HEK293 (cell line): Measurements from ENCODE around the gene LRRC4C.

Experiments used
- CTCF ChIA-PET: fragments of 350-600 bp; formaldehyde crosslinking; extraction: SDS; loops from one replicate; lab custom pipeline; 2021; ENCODE audit warnings: antibody characterized with exemption; lab: Yijun Ruan, JAX
- POLR2A ChIA-PET: fragments of 300-600 bp; formaldehyde crosslinking; extraction: SDS; loops from one replicate; lab custom pipeline; 2020; ENCODE audit warnings: antibody characterized with exemption, inconsistent platforms; lab: Yijun Ruan, JAX
- H3K27ac ChIP-seq: fragments of 200-500 bp; sonication (Bioruptor generic); 2 replicates; pipeline ENCODE4 v1.5.1; 2014; ENCODE audit warnings: low read depth, low read length, control low read depth, inconsistent platforms; ENCODE audit errors: extremely low read depth
- H3K36me3 ChIP-seq, 2 experiments: fragments of 200-500 bp in 1 of 2; sonication (Bioruptor generic) in 1 of 2; 1 replicate in 1 of 2; 2 replicates in 1 of 2; pipeline ENCODE4 v1.5.1; 2014 to 2017; ENCODE audit warnings: inconsistent platforms in 2 of 2, low read length in 2 of 2; ENCODE audit not compliant: control insufficient read depth in 2 of 2, insufficient read depth in 1 of 2
- H3K4me1 ChIP-seq: fragments of 200-500 bp; sonication (Bioruptor generic); 2 replicates; pipeline ENCODE4 v1.5.1; 2014; ENCODE audit warnings: mild to moderate bottlenecking, low read length, inconsistent platforms; ENCODE audit not compliant: control insufficient read depth, insufficient read depth
- H3K4me3 ChIP-seq: 2 replicates; pipeline ENCODE4 v1.5.1; 2011; ENCODE audit warnings: low read depth, mild to moderate bottlenecking, control low read depth, low read length, moderate library complexity
- H3K9me3 ChIP-seq: fragments of 200-500 bp; sonication (Bioruptor generic); 2 replicates; pipeline ENCODE4 v1.5.1; 2014; ENCODE audit warnings: low read depth, low read length, inconsistent platforms; ENCODE audit not compliant: control insufficient read depth, insufficient read depth
- KLF7 ChIP-seq: fragments of 450-650 bp; formaldehyde crosslinking; IDR thresholded peaks from 2 replicates; pipeline ENCODE4 v1.5.1; 2016; ENCODE audit warnings: missing biosample characterization, missing genetic modification characterization, borderline replicate concordance
- KLF9 ChIP-seq: fragments of 450-650 bp; formaldehyde crosslinking; IDR thresholded peaks from 2 replicates; pipeline ENCODE4 v1.5.1; 2016; ENCODE audit warnings: missing biosample characterization, missing genetic modification characterization, low read depth
- MYNN ChIP-seq: fragments of 450-650 bp; formaldehyde crosslinking; IDR thresholded peaks from 2 replicates; pipeline ENCODE4 v1.5.1; 2016; ENCODE audit warnings: missing biosample characterization, missing genetic modification characterization, borderline replicate concordance
- REPIN1 ChIP-seq: fragments of 450-650 bp; formaldehyde crosslinking; IDR thresholded peaks from 2 replicates; pipeline ENCODE4 v1.5.1; 2017; ENCODE audit warnings: missing biosample characterization, missing genetic modification characterization, low read depth
- ZBTB21 ChIP-seq: fragments of 450-650 bp; formaldehyde crosslinking; IDR thresholded peaks from 2 replicates; pipeline ENCODE4 v1.5.1; 2017; ENCODE audit warnings: missing biosample characterization, missing genetic modification characterization
- ZBTB6 ChIP-seq: fragments of 450-650 bp; formaldehyde crosslinking; IDR thresholded peaks from 2 replicates; pipeline ENCODE4 v1.5.1; 2017; ENCODE audit warnings: missing biosample characterization, missing genetic modification characterization
- ZFHX2 ChIP-seq: fragments of 450-650 bp; formaldehyde crosslinking; conservative IDR thresholded peaks from 2 replicates; pipeline ENCODE4 v1.5.1; 2016; ENCODE audit warnings: missing biosample characterization, missing genetic modification characterization
- ZFP37 ChIP-seq: fragments of 450-650 bp; formaldehyde crosslinking; IDR thresholded peaks from 2 replicates; pipeline ENCODE4 v1.5.1; 2016; ENCODE audit warnings: missing biosample characterization, missing genetic modification characterization
- ZFP69B ChIP-seq: fragments of 450-650 bp; formaldehyde crosslinking; IDR thresholded peaks from 2 replicates; pipeline ENCODE4 v1.5.1; 2016; ENCODE audit warnings: missing biosample characterization, missing genetic modification characterization
- ZNF169 ChIP-seq: fragments of 450-650 bp; formaldehyde crosslinking; IDR thresholded peaks from 2 replicates; pipeline ENCODE4 v1.5.1; 2016; ENCODE audit warnings: missing biosample characterization, missing genetic modification characterization
- ZNF223 ChIP-seq: fragments of 450-650 bp; formaldehyde crosslinking; IDR thresholded peaks from 2 replicates; pipeline ENCODE4 v1.5.1; 2016; ENCODE audit warnings: missing biosample characterization, missing genetic modification characterization
- ZNF266 ChIP-seq: fragments of 450-650 bp; formaldehyde crosslinking; IDR thresholded peaks from 2 replicates; pipeline ENCODE4 v1.5.1; 2016; ENCODE audit warnings: missing biosample characterization, missing genetic modification characterization, low read depth
- ZNF302 ChIP-seq: fragments of 450-650 bp; formaldehyde crosslinking; IDR thresholded peaks from 2 replicates; pipeline ENCODE4 v1.5.1; 2016; ENCODE audit warnings: missing biosample characterization, missing genetic modification characterization, low read depth
- ZNF423 ChIP-seq: fragments of 450-650 bp; formaldehyde crosslinking; IDR thresholded peaks from 2 replicates; pipeline ENCODE4 v1.5.1; 2016; ENCODE audit warnings: missing biosample characterization, missing genetic modification characterization
- ZNF488 ChIP-seq: fragments of 450-650 bp; formaldehyde crosslinking; IDR thresholded peaks from 2 replicates; pipeline ENCODE4 v1.5.1; 2016; ENCODE audit warnings: missing biosample characterization, missing genetic modification characterization
- ZNF555 ChIP-seq: fragments of 450-650 bp; formaldehyde crosslinking; conservative IDR thresholded peaks from 2 replicates; pipeline ENCODE4 v1.5.1; 2017; ENCODE audit warnings: missing biosample characterization, mild to moderate bottlenecking, missing genetic modification characterization, inconsistent platforms
- ZNF558 ChIP-seq: fragments of 450-650 bp; formaldehyde crosslinking; IDR thresholded peaks from 2 replicates; pipeline ENCODE4 v1.5.1; 2016; ENCODE audit warnings: missing biosample characterization, missing genetic modification characterization
- ZNF610 ChIP-seq: fragments of 450-650 bp; formaldehyde crosslinking; IDR thresholded peaks from 2 replicates; pipeline ENCODE4 v1.5.1; 2016; ENCODE audit warnings: missing biosample characterization, missing genetic modification characterization, borderline replicate concordance
- ZNF654 ChIP-seq: fragments of 450-650 bp; formaldehyde crosslinking; IDR thresholded peaks from 2 replicates; pipeline ENCODE4 v1.5.1; 2016; ENCODE audit warnings: low read depth, missing biosample characterization, missing genetic modification characterization
- ZNF658 ChIP-seq: fragments of 450-650 bp; formaldehyde crosslinking; IDR thresholded peaks from 2 replicates; pipeline ENCODE4; 2016; ENCODE audit warnings: missing biosample characterization, missing genetic modification characterization
- ZNF670 ChIP-seq: fragments of 450-650 bp; formaldehyde crosslinking; IDR thresholded peaks from 2 replicates; pipeline ENCODE4 v1.5.1; 2016; ENCODE audit warnings: missing biosample characterization, missing genetic modification characterization, low read depth
- ZNF768 ChIP-seq: fragments of 450-650 bp; formaldehyde crosslinking; IDR thresholded peaks from 2 replicates; pipeline ENCODE4 v1.5.1; 2018; ENCODE audit warnings: missing biosample characterization, mild to moderate bottlenecking, missing genetic modification characterization
- ZNF791 ChIP-seq: fragments of 450-650 bp; formaldehyde crosslinking; IDR thresholded peaks from 2 replicates; pipeline ENCODE4 v1.5.1; 2016; ENCODE audit warnings: missing biosample characterization, missing genetic modification characterization
- ZNF792 ChIP-seq: fragments of 450-650 bp; formaldehyde crosslinking; IDR thresholded peaks from 2 replicates; pipeline ENCODE4 v1.5.1; 2016; ENCODE audit warnings: missing biosample characterization, missing genetic modification characterization
- ZNF837 ChIP-seq: fragments of 450-650 bp; formaldehyde crosslinking; IDR thresholded peaks from 2 replicates; pipeline ENCODE4 v1.5.1; 2016; ENCODE audit warnings: missing biosample characterization, missing genetic modification characterization
- ZSCAN18 ChIP-seq: fragments of 450-650 bp; formaldehyde crosslinking; IDR thresholded peaks from 2 replicates; pipeline ENCODE4 v1.5.1; 2016; ENCODE audit warnings: missing biosample characterization, missing genetic modification characterization
- ZSCAN5A ChIP-seq: fragments of 450-650 bp; formaldehyde crosslinking; IDR thresholded peaks from 2 replicates; pipeline ENCODE4 v1.5.1; 2016; ENCODE audit warnings: missing biosample characterization, missing genetic modification characterization
- TF ChIP-seq, protein P1 (sequence below): fragments of 450-650 bp; formaldehyde crosslinking; IDR thresholded peaks from 2 replicates; pipeline ENCODE4 v1.5.1; 2017; ENCODE audit warnings: missing biosample characterization, missing genetic modification characterization

LRRC4C gene

GRCh38 chr11:41206388-41206787, 253.1 kb downstream of the LRRC4C start:
- TF ChIP-seq KLF7 (tag by site-specific recombination) (no peak), ZNF302 (tag by site-specific recombination) (no peak), ZBTB6 (tag by site-specific recombination) (no peak), ZNF791 (tag by site-specific recombination) (no peak), ZNF169 (tag by site-specific recombination) (no peak), ZBTB21 (no peak), MYNN (no peak), ZNF792 (no peak), ZNF670 (tag by site-specific recombination) (no peak), ZFHX2 (tag by site-specific recombination) (no peak), ZNF837 (no peak), ZNF488 (tag by site-specific recombination) (no peak), ZNF423 (tag by site-specific recombination) (no peak), ZNF768 (tag by site-specific recombination) (no peak)
- Histone ChIP-seq H3K9me3 (no peaks in the 10 kb centered on the region), H3K36me3 (no peaks in the 10 kb centered on the region), H3K4me1 (no peaks in the 10 kb centered on the region), H3K27ac (no peak overlapping the region), H3K4me3 (no peak overlapping the region)
- CTCF ChIA-PET = no interaction called here
- POLR2A ChIA-PET = no interaction called here

DNA sequence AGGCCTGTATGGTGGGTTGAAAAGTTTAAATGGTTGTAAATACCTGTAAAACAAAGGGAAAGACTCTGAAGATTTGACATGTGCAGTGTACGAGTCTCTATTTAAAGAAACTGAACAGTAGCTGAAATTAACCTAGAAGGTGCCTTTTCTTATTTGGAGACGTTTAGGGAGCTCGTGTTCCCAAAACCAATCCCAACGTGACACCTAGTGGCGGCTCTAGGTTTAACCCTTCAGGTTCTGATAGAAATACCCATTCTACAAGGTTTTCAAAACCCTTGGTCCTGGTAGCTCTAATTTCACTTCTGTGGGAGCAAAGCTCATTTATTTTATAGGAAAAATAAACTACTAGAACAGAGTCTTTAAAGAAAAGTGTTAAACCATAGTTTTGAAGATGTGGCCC, 258.3 kb downstream of the LRRC4C start:
- CTCF ChIA-PET = interaction anchor here (0.6 to 1.1 kb wide), 7 partner anchors 21 to 905 kb away, joined by 3 to 8 read pairs (median 3); no protein-coding TSS in a partner anchor
- no peaks in the 10 kb centered on the region for H3K36me3 ChIP-seq
- POLR2A ChIA-PET = no interaction called here
- no peaks in the 10 kb centered on the region for H3K9me3 ChIP-seq
- TF ChIP-seq ZNF558 (tag by site-specific recombination) (no peak), ZNF654 (tag by site-specific recombination) (peak; percentile 27; the same call in 1 of the 2 replicates)
- no peaks in the 10 kb centered on the region for H3K4me1 ChIP-seq
- no peak overlapping the region for H3K27ac ChIP-seq
- no peak overlapping the region for H3K4me3 ChIP-seq

GRCh38 chr11:41190437-41191082, 268.9 kb downstream of the LRRC4C start:
- H3K4me3 ChIP-seq = no peak overlapping the region
- H3K36me3 ChIP-seq = no peaks in the 10 kb centered on the region
- no peaks in the 10 kb centered on the region for H3K9me3 ChIP-seq
- H3K27ac ChIP-seq = no peak overlapping the region
- no peaks in the 10 kb centered on the region for H3K4me1 ChIP-seq
- ChIA-PET POLR2A (no interaction called here), CTCF (no interaction called here)
- TF ChIP-seq ZSCAN18 (tag by site-specific recombination) (no peak), KLF9 (tag by site-specific recombination) (no peak), ZNF266 (tag by site-specific recombination) (no peak), ZFP69B (tag by site-specific recombination) (no peak), ZNF555 (tag by site-specific recombination) (no peak), ZSCAN5A (tag by site-specific recombination) (no peak), REPIN1 (tag by site-specific recombination) (no peak), KLF7 (tag by site-specific recombination) (no peak), ZNF837 (no peak), ZFP37 (tag by site-specific recombination) (no peak), ZNF658 (tag by site-specific recombination) (no peak), ZNF223 (tag by site-specific recombination) (no peak), ZNF610 (no peak)
- TF ChIP-seq, protein P1, sequence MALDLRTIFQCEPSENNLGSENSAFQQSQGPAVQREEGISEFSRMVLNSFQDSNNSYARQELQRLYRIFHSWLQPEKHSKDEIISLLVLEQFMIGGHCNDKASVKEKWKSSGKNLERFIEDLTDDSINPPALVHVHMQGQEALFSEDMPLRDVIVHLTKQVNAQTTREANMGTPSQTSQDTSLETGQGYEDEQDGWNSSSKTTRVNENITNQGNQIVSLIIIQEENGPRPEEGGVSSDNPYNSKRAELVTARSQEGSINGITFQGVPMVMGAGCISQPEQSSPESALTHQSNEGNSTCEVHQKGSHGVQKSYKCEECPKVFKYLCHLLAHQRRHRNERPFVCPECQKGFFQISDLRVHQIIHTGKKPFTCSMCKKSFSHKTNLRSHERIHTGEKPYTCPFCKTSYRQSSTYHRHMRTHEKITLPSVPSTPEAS = no peak
